K562 (cell line): ENCODE results near the gene CDHR1.

Experiments
- BRCA1 ChIP-seq, 2 experiments: fragments of 450-650 bp in 1 of 2; sonication (generic) in 1 of 2; formaldehyde crosslinking in 1 of 2; IDR thresholded peaks; 2 replicates each; pipeline versions ENCODE4 v1.5.0 to v1.6.1; 2017 to 2020; ENCODE audit warnings: mild to moderate bottlenecking in 1 of 2, missing genetic modification reagents in 1 of 2
- CTCF ChIP-seq, 3 experiments: IDR thresholded peaks in 2 of 3; conservative IDR thresholded peaks in 1 of 3; 2 replicates each; pipeline ENCODE4 v1.5.1; 2011 to 2012; ENCODE audit warnings: low read length in 3 of 3, mild to moderate bottlenecking in 3 of 3, control low read depth in 2 of 3, improper control_type of control experiment in 1 of 3, inconsistent platforms in 1 of 3, low read depth in 1 of 3, mixed read lengths in 1 of 3, moderate library complexity in 1 of 3; ENCODE audit not compliant: insufficient read depth in 2 of 3
- MTA2 ChIP-seq: fragments of 450-650 bp; IDR thresholded peaks from 2 replicates; pipeline ENCODE4 v1.6.1; 2016; ENCODE audit warnings: low read depth
- POLR2A ChIP-seq: fragments of 450-650 bp; conservative IDR thresholded peaks from 2 replicates; pipeline ENCODE4 v1.6.1; 2016
- TEAD1 ChIP-seq, 2 experiments: fragments of 450-650 bp in 1 of 2; sonication (generic) in 1 of 2; formaldehyde crosslinking; IDR thresholded peaks; 2 replicates each; pipeline versions ENCODE4 v1.4.0 to v1.8.0; 2020 to 2022; ENCODE audit warnings: mild to moderate bottlenecking in 2 of 2, missing genetic modification reagents in 1 of 2
- ZHX1 ChIP-seq: fragments of 150-350 bp; conservative IDR thresholded peaks from 2 replicates; pipeline ENCODE4 v1.6.1; 2014; ENCODE audit warnings: low read length
- ZNF133 ChIP-seq: fragments of 250-450 bp; sonication (Bioruptor Pico); IDR thresholded peaks from 2 replicates; pipeline ENCODE4 v1.4.0; 2020; ENCODE audit warnings: mild to moderate bottlenecking
- ZNF274 ChIP-seq: IDR thresholded peaks from 2 replicates; pipeline ENCODE4 v1.6.1; 2011; ENCODE audit warnings: low read depth, mild to moderate bottlenecking, low read length, moderate library complexity, borderline replicate concordance
- ZNF347 ChIP-seq: fragments of 450-650 bp; formaldehyde crosslinking; IDR thresholded peaks from 2 replicates; pipeline ENCODE4 v1.4.0; 2020; ENCODE audit warnings: low read depth, mild to moderate bottlenecking, moderate library complexity
- ZNF76 ChIP-seq: fragments of 250-450 bp; sonication (Bioruptor Pico); IDR thresholded peaks from 2 replicates; pipeline ENCODE4 v1.4.0; 2020; ENCODE audit warnings: mild to moderate bottlenecking, moderate library complexity, borderline replicate concordance
- TF ChIP-seq, protein P1 (sequence below), 2 experiments: fragments of 200-800 bp in 1 of 2; sonication (Bioruptor generic) in 1 of 2; sonication (generic) in 1 of 2; formaldehyde crosslinking in 1 of 2; IDR thresholded peaks in 1 of 2; conservative IDR thresholded peaks in 1 of 2; 2 replicates each; pipeline versions ENCODE4 v1.5.0 to v1.6.1; 2016 to 2020; ENCODE audit warnings: missing compliant biosample characterization in 1 of 2, missing genetic modification characterization in 1 of 2, missing genetic modification reagents in 1 of 2
- TF ChIP-seq, protein P2 (sequence below): fragments of 450-650 bp; IDR thresholded peaks from 2 replicates; pipeline ENCODE4 v1.6.1; 2016; ENCODE audit warnings: missing biosample characterization, missing genetic modification characterization

- no peak for TF ChIP-seq ZHX1
- TF ChIP-seq ZNF274 = no peak
- TF ChIP-seq ZNF76 = no peak
- no peak for TF ChIP-seq CTCF (IDR thresholded peaks at IDR 0.05 in 2 of 3, conservative IDR thresholded peaks at IDR 0.05 in 1 of 3; ENCODE audit: insufficient read depth in 2 of 3, low read depth in 1 of 3, low read length in 3 of 3)
- no peak for TF ChIP-seq POLR2A
- TF ChIP-seq MTA2 = no peak
- TF ChIP-seq, protein P1, sequence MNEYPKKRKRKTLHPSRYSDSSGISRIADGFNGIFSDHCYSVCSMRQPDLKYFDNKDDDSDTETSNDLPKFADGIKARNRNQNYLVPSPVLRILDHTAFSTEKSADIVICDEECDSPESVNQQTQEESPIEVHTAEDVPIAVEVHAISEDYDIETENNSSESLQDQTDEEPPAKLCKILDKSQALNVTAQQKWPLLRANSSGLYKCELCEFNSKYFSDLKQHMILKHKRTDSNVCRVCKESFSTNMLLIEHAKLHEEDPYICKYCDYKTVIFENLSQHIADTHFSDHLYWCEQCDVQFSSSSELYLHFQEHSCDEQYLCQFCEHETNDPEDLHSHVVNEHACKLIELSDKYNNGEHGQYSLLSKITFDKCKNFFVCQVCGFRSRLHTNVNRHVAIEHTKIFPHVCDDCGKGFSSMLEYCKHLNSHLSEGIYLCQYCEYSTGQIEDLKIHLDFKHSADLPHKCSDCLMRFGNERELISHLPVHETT (CRISPR knock-in tag; conservative IDR thresholded peaks at IDR 0.05 in 1 of 2, IDR thresholded peaks at IDR 0.05 in 1 of 2) = no peak
- TF ChIP-seq BRCA1 (IDR thresholded peaks at IDR 0.05) = no peak
- no peak for TF ChIP-seq BRCA1 (CRISPR knock-in tag; IDR thresholded peaks at IDR 0.05)
- TF ChIP-seq, protein P2, sequence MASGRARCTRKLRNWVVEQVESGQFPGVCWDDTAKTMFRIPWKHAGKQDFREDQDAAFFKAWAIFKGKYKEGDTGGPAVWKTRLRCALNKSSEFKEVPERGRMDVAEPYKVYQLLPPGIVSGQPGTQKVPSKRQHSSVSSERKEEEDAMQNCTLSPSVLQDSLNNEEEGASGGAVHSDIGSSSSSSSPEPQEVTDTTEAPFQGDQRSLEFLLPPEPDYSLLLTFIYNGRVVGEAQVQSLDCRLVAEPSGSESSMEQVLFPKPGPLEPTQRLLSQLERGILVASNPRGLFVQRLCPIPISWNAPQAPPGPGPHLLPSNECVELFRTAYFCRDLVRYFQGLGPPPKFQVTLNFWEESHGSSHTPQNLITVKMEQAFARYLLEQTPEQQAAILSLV (tag) = no peak
- TF ChIP-seq ZNF133 = no peak
- no peak for TF ChIP-seq TEAD1 (CRISPR knock-in tag; IDR thresholded peaks at IDR 0.05)
- TF ChIP-seq ZNF347 (CRISPR knock-in tag) = no peak
These were observed 33.5 kb downstream of the CDHR1 start for GRCh38 chr10:84227810-84228209.
